ENCODE results near the gene EGFL7. TPM values are rescaled to one million over a fixed set of nuclear protein-coding genes. Genes with fewer than 3 reads are reported as not detected.

Gene EGFL7
- total RNA-seq, 1 experiment from 2014 or later = 54.6 TPM

GRCh38 chr9:136657974-136658848, 4.5 kb upstream of the EGFL7 start:
- TF ChIP-seq ZBTB43 (CRISPR knock-in tag; IDR thresholded peaks at IDR 0.05) (no peak), ZNF121 (CRISPR knock-in tag; IDR thresholded peaks at IDR 0.05) (no peak), RORB (CRISPR knock-in tag; IDR thresholded peaks at IDR 0.05) (no peak), GTF2I (CRISPR knock-in tag; conservative IDR thresholded peaks at IDR 0.05) (no peak), RELA (CRISPR knock-in tag; IDR thresholded peaks at IDR 0.05; ENCODE audit: borderline replicate concordance) (no peak), FOXP4 (CRISPR knock-in tag; IDR thresholded peaks at IDR 0.05) (no peak), ETV6 (CRISPR knock-in tag; IDR thresholded peaks at IDR 0.05) (no peak), PREB (CRISPR knock-in tag; IDR thresholded peaks at IDR 0.05; ENCODE audit: borderline replicate concordance) (no peak), ZNF281 (CRISPR knock-in tag; IDR thresholded peaks at IDR 0.05) (no peak), MLX (CRISPR knock-in tag; IDR thresholded peaks at IDR 0.05) (no peak), FOXJ3 (CRISPR knock-in tag; IDR thresholded peaks at IDR 0.05; ENCODE audit: borderline replicate concordance) (no peak)
- ChIA-PET POLR2A (no interaction called here), CTCF (interaction anchor here (0.9 to 1.9 kb wide), 4 partner anchors 13 to 27 kb away, joined by 3 to 10 read pairs (median 4); no protein-coding TSS in a partner anchor)
- DNase-seq (ENCODE audit: low spot score) (no peak), ATAC-seq (no peak)
- Mint-ChIP-seq H3K4me3 (no peak overlapping the region), H3K9me3 (no peaks in the 10 kb centered on the region), H3K27ac (no peak overlapping the region), H3K27me3 (ENCODE audit: low read depth) (no peaks in the 10 kb centered on the region), H3K36me3 (no peaks in the 10 kb centered on the region), H3K4me1 (0 out of 2 replicates have a peak, but pooled peaks cover 3% of the 10 kb centered on the region)

GRCh38 chr9:136658849-136659535, 3.7 kb upstream of the EGFL7 start:
- Mint-ChIP-seq H3K9me3 (no peaks in the 10 kb centered on the region), H3K27ac (no peak overlapping the region), H3K4me1 (0 out of 2 replicates have a peak, but pooled peaks cover 3% of the 10 kb centered on the region), H3K36me3 (no peaks in the 10 kb centered on the region), H3K4me3 (no peak overlapping the region), H3K27me3 (ENCODE audit: low read depth) (no peaks in the 10 kb centered on the region)
- DNase-seq (ENCODE audit: low spot score) (no peak), ATAC-seq (no peak)
- ChIA-PET CTCF (interaction anchor here (0.9 to 1.2 kb wide), 3 partner anchors 12 to 27 kb away, joined by 3 to 4 read pairs (median 4); no protein-coding TSS in a partner anchor), POLR2A (no interaction called here)
- TF ChIP-seq ATF6 (CRISPR knock-in tag; IDR thresholded peaks at IDR 0.05) = no peak
- TF ChIP-seq ZNF671 (CRISPR knock-in tag; IDR thresholded peaks at IDR 0.05) = no peak
- TF ChIP-seq ARID4B (CRISPR knock-in tag; IDR thresholded peaks at IDR 0.05; ENCODE audit: borderline replicate concordance) = no peak
- TF ChIP-seq ZNF263 (CRISPR knock-in tag; IDR thresholded peaks at IDR 0.05; ENCODE audit: low read depth) = no peak
- TF ChIP-seq E2F1 (CRISPR knock-in tag; IDR thresholded peaks at IDR 0.05) = no peak
- TF ChIP-seq RELA (CRISPR knock-in tag; IDR thresholded peaks at IDR 0.05; ENCODE audit: borderline replicate concordance) = no peak
